ENCODE measurements around the gene ISOC2.
"Not testable (repeated sequence)": the region's sequence is repeated elsewhere in the genome, so short reads cannot be mapped to it uniquely, and the experiment has no call there.

The ISOC2 gene

GRCh38 chr19:55461259-55461973, at the start of gene ISOC2:
Gene ISOC2 (minus strand): TSS chr19:55461642. CDS start chr19:55456486, 5,156 bp downstream.
- DNase-seq = peak; percentile 98 to 100 (median 100)

GRCh38 chr19:55508120-55508519, 46.7 kb upstream of the ISOC2 start:
- DNase-seq = no peak

GRCh38 chr19:55504981-55505380, 43.5 kb upstream of the ISOC2 start:
- DNase-seq = no peak

- DNase-seq = no peak
Measured at GRCh38 chr19:55504252-55504603, 42.8 kb upstream of the ISOC2 start.

- DNase-seq = peak; percentile 83 to 99 (median 90)
Measured at GRCh38 chr19:55503502-55504251, 42.2 kb upstream of the ISOC2 start.

- DNase-seq = peak in 1 of 6 experiments; percentile 31
Measured at GRCh38 chr19:55503157-55503501, 41.7 kb upstream of the ISOC2 start.

- no peak for DNase-seq
Measured at GRCh38 chr19:55502197-55502952, 40.9 kb upstream of the ISOC2 start.

GRCh38 chr19:55500368-55500952, 39.0 kb upstream of the ISOC2 start:
- no peak for DNase-seq

GRCh38 chr19:55498246-55498840, 36.9 kb upstream of the ISOC2 start:
- no peak for DNase-seq

- DNase-seq = no peak
Measured at GRCh38 chr19:55497763-55498162, 36.3 kb upstream of the ISOC2 start.

GRCh38 chr19:55496820-55497219, 35.4 kb upstream of the ISOC2 start:
- not testable (repeated sequence) for DNase-seq

GRCh38 chr19:55495646-55496349, 34.4 kb upstream of the ISOC2 start:
- no peak for DNase-seq

GRCh38 chr19:55494172-55494761, 32.8 kb upstream of the ISOC2 start:
- no peak for DNase-seq

- no peak for DNase-seq
Measured at GRCh38 chr19:55493645-55494171, 32.3 kb upstream of the ISOC2 start.

- no peak for DNase-seq
Measured at GRCh38 chr19:55493052-55493644, 31.7 kb upstream of the ISOC2 start.

- no peak for DNase-seq
Measured at GRCh38 chr19:55492362-55492944, 31.0 kb upstream of the ISOC2 start.

GRCh38 chr19:55491546-55492360, 30.3 kb upstream of the ISOC2 start:
- no peak for DNase-seq

- DNase-seq = no peak
Measured at GRCh38 chr19:55490478-55491432, 29.3 kb upstream of the ISOC2 start.
